HepG2 (cell line): Measurements from ENCODE around the gene ST6GALNAC6. TPM values are rescaled to one million over a fixed set of nuclear protein-coding genes. Genes with fewer than 3 reads are reported as not detected.

Experiments
- BHLHE40 ChIP-seq: IDR thresholded peaks from 2 replicates; pipeline ENCODE4 v1.6.1; 2011; ENCODE audit warnings: low read length, improper control_type of control experiment
- CAMTA2 ChIP-seq: sonication (generic); formaldehyde crosslinking; IDR thresholded peaks from 2 replicates; pipeline ENCODE4 v1.4.0; 2020; ENCODE audit warnings: mild to moderate bottlenecking, missing genetic modification reagents, borderline replicate concordance
- CCDC6 ChIP-seq: sonication (generic); formaldehyde crosslinking; IDR thresholded peaks from 2 replicates; pipeline ENCODE4 v1.8.1; 2022; ENCODE audit warnings: mild to moderate bottlenecking, missing genetic modification reagents, moderate library complexity
- GLI4 ChIP-seq: sonication (generic); formaldehyde crosslinking; IDR thresholded peaks from 2 replicates; pipeline ENCODE4 v1.5.1; 2020; ENCODE audit warnings: missing genetic modification reagents, mild to moderate bottlenecking, moderate library complexity, borderline replicate concordance
- IKZF1 ChIP-seq: fragments of 450-650 bp; IDR thresholded peaks from 2 replicates; pipeline ENCODE4 v1.7.1; 2016
- MEIS2 ChIP-seq: sonication (generic); formaldehyde crosslinking; IDR thresholded peaks from 2 replicates; pipeline ENCODE4 v1.9.0; 2021; ENCODE audit warnings: mild to moderate bottlenecking, missing genetic modification reagents
- NR3C1 ChIP-seq: sonication (generic); formaldehyde crosslinking; IDR thresholded peaks from 2 replicates; pipeline ENCODE4 v1.4.0; 2020; ENCODE audit warnings: missing genetic modification reagents
- POGK ChIP-seq: sonication (generic); formaldehyde crosslinking; conservative IDR thresholded peaks from 2 replicates; pipeline ENCODE4 v1.8.0; 2022; ENCODE audit warnings: mild to moderate bottlenecking, moderate library complexity, missing genetic modification reagents
- RFXAP ChIP-seq: sonication (generic); formaldehyde crosslinking; IDR thresholded peaks from 2 replicates; pipeline ENCODE4 v1.4.0; 2020; ENCODE audit warnings: missing genetic modification reagents, borderline replicate concordance
- SP1 ChIP-seq, 2 experiments: fragments of 450-650 bp in 1 of 2; sonication (generic) in 1 of 2; formaldehyde crosslinking in 1 of 2; IDR thresholded peaks; 2 replicates each; pipeline versions ENCODE4 v1.4.0 to v1.6.1; 2016 to 2020; ENCODE audit warnings: missing genetic modification reagents in 1 of 2
- SP4 ChIP-seq: sonication (generic); formaldehyde crosslinking; IDR thresholded peaks from 2 replicates; pipeline ENCODE4 v1.8.1; 2023; ENCODE audit warnings: mild to moderate bottlenecking, missing genetic modification reagents
- ZBTB2 ChIP-seq: sonication (generic); formaldehyde crosslinking; IDR thresholded peaks from 2 replicates; pipeline ENCODE4 v1.8.0; 2022; ENCODE audit warnings: low read depth, missing genetic modification reagents
- ZFP37 ChIP-seq: sonication (generic); formaldehyde crosslinking; IDR thresholded peaks from 2 replicates; pipeline ENCODE4 v1.4.0; 2020; ENCODE audit warnings: missing genetic modification reagents, borderline replicate concordance
- ZNF335 ChIP-seq: sonication (generic); formaldehyde crosslinking; IDR thresholded peaks from 2 replicates; pipeline ENCODE4 v1.4.0; 2020; ENCODE audit warnings: missing genetic modification reagents
- ZNF430 ChIP-seq: sonication (generic); formaldehyde crosslinking; IDR thresholded peaks from 2 replicates; pipeline ENCODE4 v1.9.0; 2021; ENCODE audit warnings: mild to moderate bottlenecking, missing genetic modification reagents
- ZNF563 ChIP-seq: sonication (generic); formaldehyde crosslinking; IDR thresholded peaks from 2 replicates; pipeline ENCODE4 v1.8.0; 2022; ENCODE audit warnings: mild to moderate bottlenecking, moderate library complexity, missing genetic modification reagents
- ZSCAN20 ChIP-seq: sonication (generic); formaldehyde crosslinking; IDR thresholded peaks from 2 replicates; pipeline ENCODE4 v1.4.0; 2020; ENCODE audit warnings: missing genetic modification reagents, mild to moderate bottlenecking, borderline replicate concordance
- ZUFSP ChIP-seq: sonication (generic); formaldehyde crosslinking; IDR thresholded peaks from 2 replicates; pipeline ENCODE4 v1.9.0; 2021; ENCODE audit warnings: missing genetic modification reagents, mild to moderate bottlenecking, borderline replicate concordance
- polyA plus RNA-seq, 8 experiments: library from polyadenylated mRNA; depleted of rRNA in 3 of 8; stranded (reverse) in 7 of 8; unstranded in 1 of 8; fragments of >200 nt; fragmentation: Illumina TruSeq in 4 of 8; extraction: Trizol in 4 of 8; gene quantifications; 2 replicates each; pipeline versions ENCODE4 v1.2.1 to v1.2.3, GENCODE V29; 2011 to 2016; ENCODE audit warnings: low read depth in 4 of 8, missing spikeins in 1 of 8, mixed read lengths in 1 of 8; ENCODE audit not compliant: insufficient read depth in 1 of 8
- total RNA-seq, 5 experiments: library from RNA; depleted of rRNA; stranded (reverse); fragments of >200 nt; fragmentation: Illumina TruSeq; extraction: Trizol; gene quantifications; 2 replicates each; pipeline ENCODE4 v1.2.3, GENCODE V29; 2016; ENCODE audit warnings: low read depth in 1 of 5
- TF ChIP-seq, protein P1 (sequence below): sonication (generic); formaldehyde crosslinking; IDR thresholded peaks from 2 replicates; pipeline ENCODE4 v1.5.1; 2020; ENCODE audit warnings: missing genetic modification reagents, mild to moderate bottlenecking, borderline replicate concordance
- TF ChIP-seq, protein P2 (sequence below): sonication (generic); formaldehyde crosslinking; IDR thresholded peaks from 2 replicates; pipeline ENCODE4 v1.5.0; 2020; ENCODE audit warnings: missing genetic modification reagents

ST6GALNAC6 gene
- total and polyA plus RNA-seq, 2 of the 13 experiments (the other 11 are each of a cell fraction or from before 2014, with no cell fraction given), result 18.5 to 65.4 TPM

- TF ChIP-seq, protein P1, sequence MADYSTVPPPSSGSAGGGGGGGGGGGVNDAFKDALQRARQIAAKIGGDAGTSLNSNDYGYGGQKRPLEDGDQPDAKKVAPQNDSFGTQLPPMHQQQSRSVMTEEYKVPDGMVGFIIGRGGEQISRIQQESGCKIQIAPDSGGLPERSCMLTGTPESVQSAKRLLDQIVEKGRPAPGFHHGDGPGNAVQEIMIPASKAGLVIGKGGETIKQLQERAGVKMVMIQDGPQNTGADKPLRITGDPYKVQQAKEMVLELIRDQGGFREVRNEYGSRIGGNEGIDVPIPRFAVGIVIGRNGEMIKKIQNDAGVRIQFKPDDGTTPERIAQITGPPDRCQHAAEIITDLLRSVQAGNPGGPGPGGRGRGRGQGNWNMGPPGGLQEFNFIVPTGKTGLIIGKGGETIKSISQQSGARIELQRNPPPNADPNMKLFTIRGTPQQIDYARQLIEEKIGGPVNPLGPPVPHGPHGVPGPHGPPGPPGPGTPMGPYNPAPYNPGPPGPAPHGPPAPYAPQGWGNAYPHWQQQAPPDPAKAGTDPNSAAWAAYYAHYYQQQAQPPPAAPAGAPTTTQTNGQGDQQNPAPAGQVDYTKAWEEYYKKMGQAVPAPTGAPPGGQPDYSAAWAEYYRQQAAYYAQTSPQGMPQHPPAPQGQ (CRISPR knock-in tag), result 0 out of 2 replicates have a peak, but pooled peaks have one; percentile 2
- TF ChIP-seq GLI4 (CRISPR knock-in tag) (0 out of 2 replicates have a peak, but pooled peaks have one; percentile 18), SP1 (IDR thresholded peaks at IDR 0.05) (no peak), SP1 (CRISPR knock-in tag; IDR thresholded peaks at IDR 0.05) (0 out of 2 replicates have a peak, but pooled peaks have one; percentile 21), SP4 (CRISPR knock-in tag) (peak; percentile 67), ZUFSP (CRISPR knock-in tag) (no peak), ZNF335 (CRISPR knock-in tag) (0 out of 2 replicates have a peak, but pooled peaks have one; percentile 11), ZFP37 (CRISPR knock-in tag) (no peak), CAMTA2 (CRISPR knock-in tag) (no peak), ZNF563 (peak; percentile 21; the same call in 1 of the 2 replicates), ZNF430 (0 out of 2 replicates have a peak, but pooled peaks have one; percentile 65), MEIS2 (CRISPR knock-in tag) (0 out of 2 replicates have a peak, but pooled peaks have one; percentile 53), CCDC6 (CRISPR knock-in tag) (0 out of 2 replicates have a peak, but pooled peaks have one; percentile 27), RFXAP (CRISPR knock-in tag) (peak; percentile 61; the same call in 1 of the 2 replicates), ZSCAN20 (CRISPR knock-in tag) (0 out of 2 replicates have a peak, but pooled peaks have one; percentile 9), BHLHE40 (0 out of 2 replicates have a peak, but pooled peaks have one; percentile 6), ZBTB2 (peak; percentile 78; the same call in 1 of the 2 replicates), NR3C1 (CRISPR knock-in tag) (no peak), IKZF1 (no peak), POGK (0 out of 2 replicates have a peak, but pooled peaks have one; percentile 14)
- TF ChIP-seq, protein P2, sequence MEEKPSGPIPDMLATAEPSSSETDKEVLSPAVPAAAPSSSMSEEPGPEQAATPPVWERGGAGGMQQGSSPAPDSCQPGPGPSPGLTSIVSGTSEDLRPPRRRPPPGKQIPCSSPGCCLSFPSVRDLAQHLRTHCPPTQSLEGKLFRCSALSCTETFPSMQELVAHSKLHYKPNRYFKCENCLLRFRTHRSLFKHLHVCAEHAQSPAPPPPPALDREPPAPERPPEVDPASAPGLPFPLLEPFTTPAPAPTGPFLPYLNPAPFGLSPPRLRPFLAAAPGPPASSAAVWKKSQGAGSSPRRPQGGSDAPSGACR (CRISPR knock-in tag), result 0 out of 2 replicates have a peak, but pooled peaks have one; percentile 34
These were observed at the start of gene ST6GALNAC6 (continued) for GRCh38 chr9:127899128-127899943.
